H1 (cell line): Measurements from ENCODE around the gene PGM2.

Experiments used
- CBX5 ChIP-seq: fragments of 300-800, 300-1000 bp; sonication (generic); IDR thresholded peaks from 2 replicates; pipeline ENCODE4 v1.7.1; 2016; ENCODE audit warnings: antibody characterized with exemption, low read length, low read depth
- CEBPB ChIP-seq: IDR thresholded peaks from 2 replicates; pipeline ENCODE4 v1.6.1; 2012; ENCODE audit warnings: low read depth, low read length
- EGR1 ChIP-seq: IDR thresholded peaks from 2 replicates; pipeline ENCODE4 v1.6.1; 2011; ENCODE audit warnings: low read depth, low read length, borderline replicate concordance
- EP300 ChIP-seq, 2 experiments: IDR thresholded peaks; 1 replicate in 1 of 2; 2 replicates in 1 of 2; pipeline ENCODE4 v1.6.1; 2011 to 2012; ENCODE audit warnings: low read depth in 2 of 2, low read length in 2 of 2, mild to moderate bottlenecking in 2 of 2, borderline replicate concordance in 1 of 2, inconsistent platforms in 1 of 2, moderate library complexity in 1 of 2
- EZH2 ChIP-seq: fragments of 200-600 bp; sonication (generic); IDR thresholded peaks from 2 replicates; pipeline ENCODE4 v1.7.1; 2012; ENCODE audit warnings: low read depth, mild to moderate bottlenecking, moderate library complexity, low read length, inconsistent platforms; ENCODE audit not compliant: severe bottlenecking
- HDAC6 ChIP-seq: IDR thresholded peaks from one replicate; pipeline ENCODE4 v1.7.1; 2012; ENCODE audit warnings: low read depth, mild to moderate bottlenecking, inconsistent platforms, low read length, moderate library complexity
- POLR2A ChIP-seq, 2 experiments: IDR thresholded peaks; 1 replicate in 1 of 2; 2 replicates in 1 of 2; pipeline ENCODE4 v1.6.1; 2011; ENCODE audit warnings: low read depth in 2 of 2, low read length in 2 of 2, mild to moderate bottlenecking in 2 of 2; ENCODE audit errors: control extremely low read depth in 1 of 2
- POLR2AphosphoS5 ChIP-seq: IDR thresholded peaks from 2 replicates; pipeline ENCODE4 v1.6.1; 2011; ENCODE audit warnings: low read depth, low read length
- SIX5 ChIP-seq: IDR thresholded peaks from 2 replicates; pipeline ENCODE4 v1.6.1; 2011; ENCODE audit warnings: mild to moderate bottlenecking, low read depth, low read length
- TAF1 ChIP-seq: IDR thresholded peaks from 2 replicates; pipeline ENCODE4 v1.6.1; 2011; ENCODE audit warnings: mild to moderate bottlenecking, low read depth, low read length
- ZNF274 ChIP-seq: IDR thresholded peaks from 2 replicates; pipeline ENCODE4 v1.7.0; 2012; ENCODE audit warnings: low read length, borderline replicate concordance; ENCODE audit errors: extremely low read depth
- TF ChIP-seq, protein P1 (sequence below), 3 experiments: IDR thresholded peaks; 1 replicate in 2 of 3; 2 replicates in 1 of 3; pipeline versions ENCODE4 v1.5.1 to v1.6.1; 2011; ENCODE audit warnings: low read length in 3 of 3, mild to moderate bottlenecking in 3 of 3, inconsistent platforms in 2 of 3, low read depth in 1 of 3, moderate library complexity in 1 of 3; ENCODE audit not compliant: insufficient read depth in 1 of 3; ENCODE audit errors: control extremely low read depth in 1 of 3
- TF ChIP-seq, protein P2 (sequence below): IDR thresholded peaks from 2 replicates; pipeline ENCODE4 v1.6.1; 2012; ENCODE audit warnings: low read length, inconsistent platforms
- TF ChIP-seq, protein P3 (sequence below): IDR thresholded peaks from 2 replicates; pipeline ENCODE4 v1.6.1; 2011; ENCODE audit warnings: low read length, improper control_type of control experiment

DNA sequence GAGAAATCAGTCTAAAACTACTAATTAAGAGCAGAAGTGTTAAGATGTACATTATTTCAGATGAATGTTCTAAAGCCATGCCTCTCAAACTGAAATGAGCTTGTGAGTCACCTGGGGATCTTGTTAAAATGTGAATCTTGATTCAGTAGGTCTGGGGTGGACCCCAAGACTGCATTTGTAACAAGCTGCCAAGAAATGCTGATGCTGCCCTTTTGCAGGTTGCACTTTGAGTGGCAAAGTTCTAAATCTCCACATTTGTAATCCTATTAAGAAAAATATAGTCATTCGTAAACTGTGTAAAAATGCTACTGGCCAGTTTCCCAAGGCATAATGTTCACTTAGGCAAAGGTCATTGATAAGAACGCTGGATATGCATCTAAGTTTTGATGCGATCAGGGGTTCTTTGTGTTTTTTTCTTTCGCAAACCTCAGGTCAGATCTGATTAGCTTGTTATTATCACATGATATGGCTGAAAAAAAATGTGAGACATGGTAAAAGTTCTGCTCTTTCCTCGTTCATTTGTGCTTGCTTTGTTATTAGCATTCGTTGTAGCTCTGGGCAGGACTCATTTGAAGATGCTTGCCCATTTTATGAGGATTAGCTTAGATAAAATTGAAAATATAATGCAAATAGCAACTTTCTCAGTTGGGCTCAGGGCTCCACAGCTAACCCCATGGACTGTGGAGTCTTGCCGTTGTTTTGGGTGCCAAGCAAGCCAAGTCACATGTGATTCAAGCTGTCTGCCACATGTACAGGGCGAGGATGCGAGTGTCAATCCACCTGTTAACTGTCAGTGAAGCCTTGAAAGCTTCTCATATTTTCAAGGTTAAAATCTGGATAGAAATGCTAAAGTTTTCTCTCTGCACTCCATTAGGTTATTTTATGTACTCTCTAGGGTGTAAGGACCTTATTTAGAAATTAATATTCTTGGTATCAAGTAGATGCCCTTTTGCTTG is 76.5 kb downstream of the PGM2 start:
- TF ChIP-seq, protein P1, sequence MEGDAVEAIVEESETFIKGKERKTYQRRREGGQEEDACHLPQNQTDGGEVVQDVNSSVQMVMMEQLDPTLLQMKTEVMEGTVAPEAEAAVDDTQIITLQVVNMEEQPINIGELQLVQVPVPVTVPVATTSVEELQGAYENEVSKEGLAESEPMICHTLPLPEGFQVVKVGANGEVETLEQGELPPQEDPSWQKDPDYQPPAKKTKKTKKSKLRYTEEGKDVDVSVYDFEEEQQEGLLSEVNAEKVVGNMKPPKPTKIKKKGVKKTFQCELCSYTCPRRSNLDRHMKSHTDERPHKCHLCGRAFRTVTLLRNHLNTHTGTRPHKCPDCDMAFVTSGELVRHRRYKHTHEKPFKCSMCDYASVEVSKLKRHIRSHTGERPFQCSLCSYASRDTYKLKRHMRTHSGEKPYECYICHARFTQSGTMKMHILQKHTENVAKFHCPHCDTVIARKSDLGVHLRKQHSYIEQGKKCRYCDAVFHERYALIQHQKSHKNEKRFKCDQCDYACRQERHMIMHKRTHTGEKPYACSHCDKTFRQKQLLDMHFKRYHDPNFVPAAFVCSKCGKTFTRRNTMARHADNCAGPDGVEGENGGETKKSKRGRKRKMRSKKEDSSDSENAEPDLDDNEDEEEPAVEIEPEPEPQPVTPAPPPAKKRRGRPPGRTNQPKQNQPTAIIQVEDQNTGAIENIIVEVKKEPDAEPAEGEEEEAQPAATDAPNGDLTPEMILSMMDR (IDR thresholded peaks at IDR 0.05; ENCODE audit: control extremely low read depth in 1 of 3, insufficient read depth in 1 of 3, low read depth in 1 of 3, low read length in 3 of 3): no peak
- TF ChIP-seq SIX5: no peak
- TF ChIP-seq, protein P2, sequence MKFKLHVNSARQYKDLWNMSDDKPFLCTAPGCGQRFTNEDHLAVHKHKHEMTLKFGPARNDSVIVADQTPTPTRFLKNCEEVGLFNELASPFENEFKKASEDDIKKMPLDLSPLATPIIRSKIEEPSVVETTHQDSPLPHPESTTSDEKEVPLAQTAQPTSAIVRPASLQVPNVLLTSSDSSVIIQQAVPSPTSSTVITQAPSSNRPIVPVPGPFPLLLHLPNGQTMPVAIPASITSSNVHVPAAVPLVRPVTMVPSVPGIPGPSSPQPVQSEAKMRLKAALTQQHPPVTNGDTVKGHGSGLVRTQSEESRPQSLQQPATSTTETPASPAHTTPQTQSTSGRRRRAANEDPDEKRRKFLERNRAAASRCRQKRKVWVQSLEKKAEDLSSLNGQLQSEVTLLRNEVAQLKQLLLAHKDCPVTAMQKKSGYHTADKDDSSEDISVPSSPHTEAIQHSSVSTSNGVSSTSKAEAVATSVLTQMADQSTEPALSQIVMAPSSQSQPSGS: no peak
- TF ChIP-seq CEBPB: no peak
- TF ChIP-seq EP300 (IDR thresholded peaks at IDR 0.05; ENCODE audit: borderline replicate concordance in 1 of 2, low read depth in 2 of 2, low read length in 2 of 2): no peak
- TF ChIP-seq POLR2A (IDR thresholded peaks at IDR 0.05; ENCODE audit: control extremely low read depth in 1 of 2, low read depth in 2 of 2, low read length in 2 of 2): no peak
- no peak for TF ChIP-seq ZNF274
- TF ChIP-seq EZH2: no peak
- TF ChIP-seq HDAC6: no peak
- no peak for TF ChIP-seq CBX5
- no peak for TF ChIP-seq EGR1
- TF ChIP-seq POLR2AphosphoS5: no peak
- no peak for TF ChIP-seq TAF1
- TF ChIP-seq, protein P3, sequence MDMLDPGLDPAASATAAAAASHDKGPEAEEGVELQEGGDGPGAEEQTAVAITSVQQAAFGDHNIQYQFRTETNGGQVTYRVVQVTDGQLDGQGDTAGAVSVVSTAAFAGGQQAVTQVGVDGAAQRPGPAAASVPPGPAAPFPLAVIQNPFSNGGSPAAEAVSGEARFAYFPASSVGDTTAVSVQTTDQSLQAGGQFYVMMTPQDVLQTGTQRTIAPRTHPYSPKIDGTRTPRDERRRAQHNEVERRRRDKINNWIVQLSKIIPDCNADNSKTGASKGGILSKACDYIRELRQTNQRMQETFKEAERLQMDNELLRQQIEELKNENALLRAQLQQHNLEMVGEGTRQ: no peak
